Left ventricle myocardium superior (tissue), 1 donor: Measurements from ENCODE around the gene FBXW5. TPM values are rescaled to one million over a fixed set of nuclear protein-coding genes. Genes with fewer than 3 reads are reported as not detected.

Source experiments
- ATAC-seq: fragments of 200-7000 bp; cut with Tn5 transposase; one replicate; pipeline ENCODE4 v1.9.1; 2020; ENCODE audit warnings: mild to moderate bottlenecking, moderate library complexity
- DNase-seq: peaks from one replicate; pipeline ENCODE4 v3.0.0-alpha.2; 2020
- intact Hi-C: fragments of 100-400 bp; cut with micrococcal nuclease; formaldehyde crosslinking; loops from one replicate; pipeline ENCODE4 v1.11.0; 2022
- total RNA-seq: library from RNA; stranded (reverse); fragmentation: NEBNext Ultra II Directional; extraction: Animal tissue kit (Norgen Biotek cat#: 25700); gene quantifications from one replicate; pipeline ENCODE4 v1.2.1, GENCODE V29; 2021
- donor health status: DM: no; HTN: yes; CAD: no; lungs with severe emphysema.

Gene FBXW5
- total RNA-seq, 1 donor from 2014 or later = 162 TPM

- ATAC-seq = no peak
- DNase-seq = peak; percentile 41
- intact Hi-C loops = no loop called here
Measured at GRCh38 chr9:136942112-136942880, 2.2 kb downstream of the FBXW5 start.

GRCh38 chr9:136941231-136942111 lies 3.1 kb downstream of the FBXW5 start:
- intact Hi-C loops = no loop called here
- ATAC-seq (no peak), DNase-seq (peak; percentile 41)

GRCh38 chr9:136940526-136941230 lies 3.9 kb downstream of the FBXW5 start:
- DNase-seq (peak; percentile 46), ATAC-seq (no peak)
- intact Hi-C loops = no loop called here

GRCh38 chr9:136939996-136940525 lies 4.5 kb downstream of the FBXW5 start:
- intact Hi-C loops = no loop called here
- peak; percentile 87 for DNase-seq
- ATAC-seq = peak; percentile 76

- intact Hi-C loops = no loop called here
- DNase-seq (peak; percentile 26), ATAC-seq (no peak)
Measured at GRCh38 chr9:136939431-136939995, 5.0 kb downstream of the FBXW5 start.

- intact Hi-C loops = no loop called here
- DNase-seq = peak; percentile 20
- ATAC-seq = no peak
Measured at GRCh38 chr9:136937186-136938001, 7.1 kb downstream of the FBXW5 start.

GRCh38 chr9:136936645-136937170 lies 7.8 kb downstream of the FBXW5 start:
- ATAC-seq (no peak), DNase-seq (no peak)
- intact Hi-C loops = no loop called here

GRCh38 chr9:136935651-136936050 lies 8.9 kb downstream of the FBXW5 start:
- no peak for ATAC-seq
- intact Hi-C loops = no loop called here
- no peak for DNase-seq

- intact Hi-C loops = no loop called here
- DNase-seq = no peak
Measured at GRCh38 chr9:136934277-136934676, 10.3 kb downstream of the FBXW5 start.

GRCh38 chr9:136931611-136932130 lies 12.9 kb downstream of the FBXW5 start:
- intact Hi-C loops = no loop called here
- DNase-seq (no peak), ATAC-seq (no peak)

More at GRCh38 chr9:136934277-136934676, 10.3 kb downstream of the FBXW5 start:
- no peak for ATAC-seq

GRCh38 chr9:136930014-136930413 lies 14.5 kb downstream of the FBXW5 start:
- peak; percentile 52 for ATAC-seq
- intact Hi-C loops = no loop called here
- no peak for DNase-seq

GRCh38 chr9:136928591-136928990 lies 15.9 kb downstream of the FBXW5 start:
- ATAC-seq (peak; percentile 90), DNase-seq (peak; percentile 74)
- intact Hi-C loops = no loop called here

GRCh38 chr9:136927343-136928271 lies 16.9 kb downstream of the FBXW5 start:
- ATAC-seq (peak; percentile 28), DNase-seq (no peak)
- intact Hi-C loops = no loop called here

- intact Hi-C loops = no loop called here
- no peak for DNase-seq
- ATAC-seq = no peak
Measured at GRCh38 chr9:136926749-136927148, 17.8 kb downstream of the FBXW5 start.

GRCh38 chr9:136926154-136926704 lies 18.3 kb downstream of the FBXW5 start:
- ATAC-seq = no peak
- intact Hi-C loops = no loop called here
- DNase-seq = no peak

GRCh38 chr9:136925414-136926153 lies 19.0 kb downstream of the FBXW5 start:
- ATAC-seq (peak; percentile 2), DNase-seq (peak; percentile 59)
- intact Hi-C loops = no loop called here
